ENCODE measurements around the gene GOLGA8F.
"Not testable (repeated sequence)": the region's sequence is repeated elsewhere in the genome, so short reads cannot be mapped to it uniquely, and the experiment has no call there.

The GOLGA8F gene, protein sequence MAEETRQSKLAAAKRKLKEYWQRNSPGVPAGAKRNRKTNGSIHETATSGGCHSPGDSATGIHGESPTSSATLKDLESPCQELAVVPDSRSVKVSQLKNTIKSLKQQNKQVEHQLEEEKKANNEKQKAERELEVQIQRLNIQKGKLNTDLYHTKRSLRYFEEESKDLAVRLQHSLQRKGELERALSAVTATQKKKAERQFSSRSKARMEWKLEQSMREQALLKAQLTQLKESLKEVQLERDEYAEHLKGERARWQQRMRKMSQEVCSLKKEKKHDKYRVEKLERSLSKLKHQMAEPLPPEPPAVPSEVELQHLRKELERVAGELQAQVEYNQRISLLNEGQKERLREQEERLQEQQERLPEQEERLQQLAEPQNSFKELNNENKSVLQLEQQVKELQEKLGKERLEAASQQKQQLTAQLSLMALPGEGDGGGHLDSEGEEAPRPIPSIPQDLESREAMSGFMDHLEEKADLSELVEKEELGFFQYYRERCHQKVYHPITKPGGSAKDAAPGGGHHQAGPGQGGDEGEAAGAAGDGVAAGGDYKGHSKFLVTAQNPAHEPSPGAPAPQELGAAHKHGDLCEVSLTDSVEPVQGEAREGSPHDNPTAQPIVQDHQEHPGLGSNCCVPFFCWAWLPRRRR

GRCh38 chr15:28378364-28378763 lies at the start of gene GOLGA8F:
TSS of gene GOLGA8F (plus strand) at chr15:28378664. CDS start at chr15:28378762, 98 bp downstream.
- DNase-seq = not testable (repeated sequence)

DNA sequence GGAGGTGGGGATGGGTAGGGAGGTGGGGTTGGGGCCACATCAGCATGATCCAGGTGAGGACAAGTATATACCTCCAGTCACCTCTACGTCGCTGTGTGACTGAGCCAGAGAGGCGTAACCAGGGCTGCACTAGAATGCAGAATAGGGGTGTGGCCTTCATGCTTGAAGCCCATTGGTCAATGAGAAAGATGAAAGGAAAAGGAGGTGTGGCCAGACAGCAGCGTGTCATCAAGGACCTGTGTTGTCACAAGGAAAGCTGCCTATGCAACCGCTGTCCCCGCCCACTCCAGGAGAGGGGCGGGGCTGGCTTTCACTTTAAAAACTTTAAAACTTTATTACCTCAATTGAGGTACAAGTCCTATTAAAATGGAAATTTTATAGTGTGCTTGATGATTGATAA lies 20.5 kb upstream of the GOLGA8F start, which contains the start of gene GOLGA6L24:
Gene GOLGA6L24 (minus strand): TSS at position 101 of the 400 bp plus-strand sequence. CDS start 61 bp downstream, at position 40.
- DNase-seq = not testable (repeated sequence)

DNA sequence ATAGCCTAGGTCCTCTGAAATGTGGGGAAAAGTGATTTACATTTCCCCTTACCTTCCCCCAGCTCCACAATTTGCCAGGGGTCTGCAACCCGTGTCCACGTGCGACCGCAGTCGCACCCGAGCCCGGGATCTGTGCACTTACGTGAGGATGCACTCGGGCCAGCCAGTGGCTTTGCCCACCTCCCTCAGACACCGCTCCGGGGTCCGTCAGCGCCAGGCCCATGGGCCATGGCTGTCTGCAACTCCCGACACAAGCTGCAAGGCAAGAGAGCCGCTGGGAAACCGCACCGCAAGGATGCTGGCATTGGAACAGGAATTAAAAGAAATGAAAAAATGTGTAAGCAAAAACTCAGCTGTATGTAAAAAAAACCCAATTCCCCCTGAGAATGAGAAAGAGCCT lies 13.0 kb upstream of the GOLGA8F start:
- DNase-seq = not testable (repeated sequence)

DNA sequence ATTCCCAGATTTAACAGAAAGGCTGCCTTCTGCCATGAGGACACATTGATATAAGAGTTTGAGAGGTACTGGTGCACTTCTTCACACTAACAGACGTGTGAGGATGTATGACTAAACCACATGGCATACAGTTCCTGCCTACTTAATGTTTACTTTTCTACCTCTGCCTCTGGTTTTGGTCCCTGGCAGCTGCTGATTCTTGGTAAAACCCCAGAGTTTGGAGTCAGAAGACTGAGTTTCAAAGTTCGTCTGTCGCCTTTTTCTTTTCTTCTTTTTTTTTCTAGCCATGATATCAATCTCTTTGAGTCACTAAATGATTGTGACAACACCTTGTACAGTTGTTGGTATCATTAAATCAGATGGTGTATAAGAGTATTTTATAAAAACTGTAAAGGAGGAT lies 1.6 kb downstream of the GOLGA8F start:
- not testable (repeated sequence) for DNase-seq

- DNase-seq = not testable (repeated sequence)
Measured at GRCh38 chr15:28396022-28396421, 17.6 kb downstream of the GOLGA8F start.

GRCh38 chr15:28402774-28403435 lies 24.4 kb downstream of the GOLGA8F start:
- not testable (repeated sequence) for DNase-seq

DNA sequence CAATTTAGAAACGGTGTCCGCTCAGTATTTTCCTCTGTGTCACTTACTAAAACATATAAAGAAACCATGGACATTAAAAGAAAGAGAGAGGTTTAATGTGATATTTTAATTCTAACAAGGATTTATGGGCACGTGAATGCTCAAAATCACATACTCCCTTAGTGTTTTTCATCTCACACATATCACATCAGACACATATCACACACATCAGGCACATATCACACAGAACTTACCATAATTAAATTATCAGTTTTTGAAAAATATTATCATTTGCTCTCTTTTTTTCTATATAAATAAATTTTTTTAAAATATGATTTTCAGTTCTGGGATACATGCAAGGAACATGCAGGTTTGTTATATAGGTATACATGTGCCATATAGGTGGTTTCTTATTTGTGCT lies 42.0 kb downstream of the GOLGA8F start:
- not testable (repeated sequence) for DNase-seq

DNA sequence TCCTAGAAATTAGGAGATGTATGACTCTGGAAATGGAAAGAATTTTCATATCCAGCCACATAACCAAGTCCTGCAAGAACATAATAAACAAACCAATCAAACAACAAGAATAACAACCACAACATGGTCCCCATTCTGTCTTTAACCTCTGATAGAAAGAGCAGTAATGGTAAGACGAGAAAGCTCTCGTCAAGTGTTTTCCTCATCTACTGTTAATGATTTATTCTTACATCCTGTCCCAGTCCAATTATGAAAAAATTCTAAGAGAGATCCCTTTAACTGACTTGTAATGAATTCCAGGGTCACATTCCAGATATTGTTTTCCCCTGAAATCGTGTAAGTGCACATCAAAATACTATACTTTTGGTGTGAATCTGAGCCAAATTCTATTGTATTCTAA lies 57.1 kb downstream of the GOLGA8F start:
- DNase-seq = not testable (repeated sequence)
